ENCODE measurements around the gene HADHB. TPM values are rescaled to one million over a fixed set of nuclear protein-coding genes. Genes with fewer than 3 reads are reported as not detected.
"Not testable (repeated sequence)": the region's sequence is repeated elsewhere in the genome, so short reads cannot be mapped to it uniquely, and the experiment has no call there.

The HADHB gene
- total and polyA plus RNA-seq, 12 donors, result 256 to 1,542 (median 820) TPM

DNA sequence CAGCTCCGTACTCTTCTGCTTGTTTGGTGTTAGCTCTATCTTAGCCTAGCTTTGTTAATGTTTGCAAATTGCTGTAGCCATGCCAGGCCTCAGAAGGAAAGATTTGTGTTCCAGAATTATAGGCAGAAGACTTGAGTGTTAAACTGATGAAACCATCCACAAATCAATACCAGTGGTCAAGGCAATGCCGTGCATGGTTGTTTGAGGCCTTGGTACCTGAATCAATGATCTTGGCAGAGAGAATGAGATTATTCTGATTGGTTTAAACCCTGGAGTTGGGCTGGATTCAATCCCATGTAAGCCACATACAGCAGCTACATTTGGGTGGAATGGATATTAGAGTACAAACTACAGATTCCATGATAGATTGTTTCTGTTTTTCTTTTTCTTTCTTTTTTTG, 4.9 kb downstream of the HADHB start:
- intact Hi-C loops (cut with DNase I), result loop anchor here in 3 of 10 donors (5.0 to 10.0 kb wide), 3 partner anchors 45 to 85 kb away; no protein-coding TSS in a partner anchor
- Histone ChIP-seq H3K36me3 (peaks cover 0 to 7% (median 0%) of the 10 kb centered on the region in 9 donors), H3K4me1 (peaks cover 4 to 73% (median 67%) of the 10 kb centered on the region in 9 donors), H3K4me3 (no peak overlapping the region), H3K27me3 (no peaks in the 10 kb centered on the region), H3K27ac (peak overlapping the region in 4 of 10 donors; percentile 0 to 41 (median 14)), H3K9me3 (no peaks in the 10 kb centered on the region)
- 81 to 88% methylated on average over 2 of the region's 2 CpGs for WGBS, 2 donors
- ATAC-seq (no peak), DNase-seq (no peak)
- TF ChIP-seq, protein P1, sequence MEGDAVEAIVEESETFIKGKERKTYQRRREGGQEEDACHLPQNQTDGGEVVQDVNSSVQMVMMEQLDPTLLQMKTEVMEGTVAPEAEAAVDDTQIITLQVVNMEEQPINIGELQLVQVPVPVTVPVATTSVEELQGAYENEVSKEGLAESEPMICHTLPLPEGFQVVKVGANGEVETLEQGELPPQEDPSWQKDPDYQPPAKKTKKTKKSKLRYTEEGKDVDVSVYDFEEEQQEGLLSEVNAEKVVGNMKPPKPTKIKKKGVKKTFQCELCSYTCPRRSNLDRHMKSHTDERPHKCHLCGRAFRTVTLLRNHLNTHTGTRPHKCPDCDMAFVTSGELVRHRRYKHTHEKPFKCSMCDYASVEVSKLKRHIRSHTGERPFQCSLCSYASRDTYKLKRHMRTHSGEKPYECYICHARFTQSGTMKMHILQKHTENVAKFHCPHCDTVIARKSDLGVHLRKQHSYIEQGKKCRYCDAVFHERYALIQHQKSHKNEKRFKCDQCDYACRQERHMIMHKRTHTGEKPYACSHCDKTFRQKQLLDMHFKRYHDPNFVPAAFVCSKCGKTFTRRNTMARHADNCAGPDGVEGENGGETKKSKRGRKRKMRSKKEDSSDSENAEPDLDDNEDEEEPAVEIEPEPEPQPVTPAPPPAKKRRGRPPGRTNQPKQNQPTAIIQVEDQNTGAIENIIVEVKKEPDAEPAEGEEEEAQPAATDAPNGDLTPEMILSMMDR (IDR thresholded peaks at IDR 0.05), result no peak

DNA sequence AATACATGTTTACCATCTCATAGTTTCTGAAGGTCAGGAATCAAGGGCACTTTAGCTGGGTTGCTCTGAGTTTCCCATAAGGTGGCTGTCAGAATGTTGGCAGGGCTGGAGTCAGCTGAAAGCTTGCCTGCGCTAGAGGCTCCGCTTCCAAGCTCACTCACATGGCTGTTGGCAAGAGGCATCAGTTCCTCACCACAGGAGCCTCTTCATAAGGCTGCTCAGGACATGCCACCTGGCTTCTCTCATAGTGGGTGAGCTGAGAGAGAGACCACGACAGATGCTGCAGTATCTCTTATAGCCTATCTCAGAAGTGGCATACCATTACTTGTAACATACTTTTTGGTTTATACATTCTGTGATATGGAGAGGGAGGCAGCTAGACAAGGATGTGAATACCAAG, 7.2 kb downstream of the HADHB start:
- WGBS, 2 donors, result 24 to 50% methylated on average over 3 of the region's 3 CpGs
- H3K4me3 ChIP-seq, result no peak overlapping the region
- ATAC-seq (peak; percentile 83 to 94 (median 92)), DNase-seq (peak; percentile 42 to 73)
- H3K27ac ChIP-seq, result peak overlapping the region; percentile 47 to 86 (median 80)
- TF ChIP-seq, protein P1 (IDR thresholded peaks at IDR 0.05), result no peak
- H3K27me3 ChIP-seq, result no peaks in the 10 kb centered on the region
- H3K4me1 ChIP-seq, result peaks cover 2 to 81% (median 63%) of the 10 kb centered on the region in 9 donors
- H3K9me3 ChIP-seq, result no peaks in the 10 kb centered on the region
- H3K36me3 ChIP-seq, result peaks cover 0 to 25% (median 0%) of the 10 kb centered on the region in 9 donors
- intact Hi-C loops (cut with DNase I), result no loop called here

DNA sequence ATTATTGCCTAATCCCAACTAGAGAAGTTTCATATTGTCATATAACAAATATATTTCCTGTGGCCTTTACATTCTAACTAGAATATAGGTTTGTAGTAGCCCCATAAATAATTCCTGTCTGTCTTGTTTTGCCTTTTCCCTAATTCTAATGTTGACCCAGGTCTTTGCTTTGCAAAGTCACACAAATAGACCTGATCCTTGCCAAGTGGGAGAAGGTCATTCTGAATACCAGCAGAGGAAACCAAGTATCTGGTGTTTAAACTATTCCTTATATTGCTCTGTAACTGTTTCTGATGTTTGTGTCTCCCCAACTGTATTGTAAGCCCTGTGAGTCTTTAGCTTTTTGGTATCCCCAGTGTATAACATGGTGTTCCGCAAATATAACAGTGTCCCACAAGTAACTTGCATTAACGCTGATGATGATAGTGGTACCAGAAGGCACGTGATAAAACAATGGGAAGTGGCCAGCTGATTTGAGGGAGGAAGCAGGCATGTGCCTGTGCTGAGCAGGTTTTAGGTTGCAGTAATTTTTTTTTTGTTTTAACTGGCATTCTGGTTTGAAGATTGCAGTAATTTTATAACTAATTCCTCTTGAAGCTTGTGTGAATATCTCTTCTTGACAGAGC, 11.1 kb downstream of the HADHB start:
- TF ChIP-seq, protein P1 (IDR thresholded peaks at IDR 0.05), result no peak
- H3K27ac ChIP-seq, result peak overlapping the region in 9 of 10 donors; percentile 9 to 86 (median 61)
- intact Hi-C loops (cut with DNase I), result no loop called here
- no peaks in the 10 kb centered on the region for H3K9me3 ChIP-seq
- DNase-seq, result peak in 1 of 2 donors; percentile 26
- peaks cover 0 to 62% (median 40%) of the 10 kb centered on the region in 9 donors for H3K4me1 ChIP-seq
- H3K4me3 ChIP-seq, result no peak overlapping the region
- peaks cover 0 to 64% (median 4%) of the 10 kb centered on the region in 9 donors for H3K36me3 ChIP-seq
- peak in 6 of 8 donors; percentile 62 to 79 (median 76) for ATAC-seq
- WGBS, 2 donors, result 24 to 38% methylated on average over 3 of the region's 3 CpGs
- no peaks in the 10 kb centered on the region for H3K27me3 ChIP-seq

DNA sequence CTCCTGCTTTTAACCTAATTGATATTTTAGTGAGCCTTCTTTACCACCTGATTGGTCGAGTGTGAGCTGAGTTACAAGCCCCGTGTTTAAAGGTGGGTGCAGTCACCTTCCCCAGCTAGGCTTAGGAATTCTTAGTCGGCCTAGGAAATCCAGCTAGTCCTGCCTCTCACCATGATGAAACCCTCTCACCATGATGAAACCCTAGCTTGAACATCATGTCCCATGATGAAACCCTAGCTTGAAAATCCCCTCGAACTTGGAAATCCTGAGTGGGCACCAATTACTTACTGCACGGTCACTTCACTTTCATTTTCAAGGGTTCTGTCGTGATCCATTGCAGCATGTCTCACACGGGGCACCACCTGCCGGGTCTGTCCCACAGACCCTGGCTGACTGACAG, 14.1 kb downstream of the HADHB start:
- 89 to 92% methylated on average over 8 of the region's 8 CpGs for whole genome bisulfite sequencing, 2 donors
- H3K27ac ChIP-seq; intact Hi-C loops (cut with DNase I); DNase-seq; H3K27me3 ChIP-seq; H3K9me3 ChIP-seq; ATAC-seq; H3K4me3 ChIP-seq: not testable (repeated sequence)
- H3K4me1 ChIP-seq, result peaks cover 0 to 35% (median 24%) of the 10 kb centered on the region in 9 donors
- peaks cover 0 to 93% (median 13%) of the 10 kb centered on the region in 9 donors for H3K36me3 ChIP-seq

DNA sequence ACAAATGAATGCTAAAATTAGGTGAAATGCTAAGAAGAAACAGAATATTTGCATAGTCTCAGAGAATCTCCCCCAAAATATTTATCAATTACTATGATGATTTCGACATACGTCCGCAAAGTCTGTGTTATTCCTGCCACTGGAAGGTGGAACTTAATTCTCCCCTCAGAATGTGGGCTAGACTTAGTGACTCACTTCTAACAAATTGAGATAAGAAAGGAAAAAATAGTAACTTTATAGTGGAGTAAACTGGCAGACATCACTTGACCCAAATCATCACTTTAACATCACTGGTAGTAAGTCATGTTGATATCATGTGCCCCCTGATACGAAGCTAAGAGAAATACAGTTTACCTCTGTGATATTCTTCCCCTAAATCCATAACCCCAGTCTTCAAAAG, 23.5 kb downstream of the HADHB start:
- Histone ChIP-seq H3K36me3 (peaks cover 0 to 72% (median 18%) of the 10 kb centered on the region in 9 donors), H3K9me3 (no peaks in the 10 kb centered on the region), H3K4me3 (no peak overlapping the region), H3K27me3 (no peaks in the 10 kb centered on the region), H3K27ac (peak overlapping the region in 6 of 10 donors; percentile 19 to 69 (median 34)), H3K4me1 (peaks cover 0 to 51% (median 12%) of the 10 kb centered on the region in 9 donors)
- intact Hi-C loops (cut with DNase I), result no loop called here
- peak in 6 of 8 donors; percentile 25 to 79 (median 73) for ATAC-seq
- no peak for DNase-seq
- WGBS, 2 donors, result 54 to 67% methylated on average over 4 of the region's 4 CpGs
- TF ChIP-seq, protein P1 (IDR thresholded peaks at IDR 0.05), result no peak

DNA sequence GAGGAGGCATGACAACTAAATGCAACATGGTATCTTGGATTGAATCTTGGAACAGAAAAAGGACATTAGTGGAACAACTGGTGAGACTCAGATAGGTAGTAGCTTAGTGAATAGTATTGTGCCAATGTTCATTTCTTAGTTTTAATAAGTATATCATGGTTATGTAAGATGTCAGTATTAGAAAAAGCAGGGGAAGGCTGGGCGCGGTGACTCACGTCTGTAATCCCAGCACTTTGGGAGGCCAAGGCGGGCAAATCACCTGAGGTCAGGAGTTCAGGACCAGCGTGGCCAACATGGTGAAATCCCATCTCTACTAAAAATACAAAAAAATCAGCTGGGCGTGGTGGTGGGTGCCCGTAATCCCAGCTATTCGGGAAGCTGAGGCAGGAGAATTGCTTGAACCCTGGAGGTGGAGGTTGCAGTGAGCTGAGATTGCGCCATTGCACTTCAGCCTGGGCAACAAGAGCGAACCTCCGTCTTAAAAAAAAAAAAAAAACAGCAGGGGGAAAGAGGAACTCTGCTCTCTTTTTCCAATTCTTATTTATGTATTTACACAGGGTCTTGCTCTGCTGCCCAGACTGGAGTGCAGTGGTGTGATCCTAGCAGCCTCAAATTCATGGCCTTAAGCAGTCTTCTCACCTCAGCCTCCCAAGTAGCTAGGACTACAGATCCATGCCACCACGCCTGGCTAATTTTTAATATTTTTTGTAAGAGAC, 24.1 kb downstream of the HADHB start:
- H3K9me3 ChIP-seq; DNase-seq; intact Hi-C loops (cut with DNase I); H3K4me3 ChIP-seq; H3K27me3 ChIP-seq: not testable (repeated sequence)
- 88 to 93% methylated on average over 12 of the region's 12 CpGs for WGBS, 2 donors
- peaks cover 0 to 57% (median 18%) of the 10 kb centered on the region in 9 donors for H3K4me1 ChIP-seq
- ATAC-seq, result peak in 1 of 8 donors; percentile 22
- peaks cover 0 to 71% (median 12%) of the 10 kb centered on the region in 9 donors for H3K36me3 ChIP-seq
- peak overlapping the region in 6 of 10 donors; percentile 19 to 69 (median 34) for H3K27ac ChIP-seq
